Activated CD4-positive, alpha-beta T cell treated with anti-CD3 and anti-CD28 coated beads, Interleukin-2, amount 50 U/mL, for 48 hours (primary cell): ENCODE results near the gene PNMA8B.

Experiments
- DNase-seq, 2 experiments: peaks; one replicate each; pipeline ENCODE4 v3.0.0-alpha.2; 2020

Gene PNMA8B

DNA sequence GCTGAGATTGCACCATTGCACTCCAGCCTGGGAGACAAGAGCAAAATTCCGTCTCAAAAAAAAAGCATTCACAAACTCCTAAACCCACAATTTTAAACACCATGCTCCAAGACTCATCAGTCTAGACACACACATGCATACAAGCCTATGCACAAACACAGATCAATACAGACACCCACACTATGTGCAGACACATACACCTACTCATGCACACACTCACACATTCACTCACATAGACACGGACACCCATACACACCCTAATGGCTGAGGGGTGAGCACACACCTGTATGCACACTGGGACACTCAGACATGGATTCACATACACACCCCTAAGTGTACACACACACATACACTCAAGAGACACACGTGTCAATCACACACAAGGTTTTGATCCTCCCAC is 9.3 kb downstream of the PNMA8B start:
- DNase-seq = no peak

DNA sequence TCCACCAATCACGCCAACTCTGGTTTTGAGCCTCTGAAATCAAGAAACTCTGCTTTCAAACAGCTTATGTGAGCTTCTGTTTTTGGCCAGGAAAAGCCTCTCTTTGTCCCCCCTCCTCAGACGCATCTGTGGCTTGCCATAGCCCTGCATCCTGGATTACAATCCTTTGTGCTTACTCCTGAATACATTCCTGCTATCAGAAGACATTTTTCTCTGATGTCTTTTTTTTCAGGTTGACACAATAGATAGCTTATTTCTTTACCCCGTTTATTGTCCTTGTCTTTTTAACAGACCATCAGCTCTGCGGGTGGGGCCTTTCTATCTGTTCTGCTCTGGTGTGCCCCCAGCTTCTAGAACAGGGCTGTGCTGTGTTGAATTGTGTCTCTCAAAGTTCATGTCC is 11.0 kb downstream of the PNMA8B start:
- no peak for DNase-seq

DNA sequence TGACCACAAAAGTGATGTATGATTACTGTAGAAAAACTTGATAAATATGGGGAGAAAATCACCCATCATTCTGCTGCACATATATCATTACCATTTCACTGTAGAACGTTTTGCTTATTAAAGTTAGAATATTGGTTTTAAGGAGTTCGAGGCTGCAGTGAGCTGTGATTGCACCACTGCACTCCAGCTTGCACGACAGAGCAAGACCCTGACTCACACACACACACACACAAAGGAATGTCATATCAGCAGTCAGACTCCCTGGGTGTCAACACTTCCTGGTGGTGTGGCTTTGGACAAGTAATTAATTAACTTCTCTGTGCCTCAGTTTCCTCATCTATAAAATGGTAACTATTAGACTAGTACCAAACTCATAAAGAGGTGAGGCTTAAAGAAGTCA is 13.0 kb downstream of the PNMA8B start:
- no peak for DNase-seq

DNA sequence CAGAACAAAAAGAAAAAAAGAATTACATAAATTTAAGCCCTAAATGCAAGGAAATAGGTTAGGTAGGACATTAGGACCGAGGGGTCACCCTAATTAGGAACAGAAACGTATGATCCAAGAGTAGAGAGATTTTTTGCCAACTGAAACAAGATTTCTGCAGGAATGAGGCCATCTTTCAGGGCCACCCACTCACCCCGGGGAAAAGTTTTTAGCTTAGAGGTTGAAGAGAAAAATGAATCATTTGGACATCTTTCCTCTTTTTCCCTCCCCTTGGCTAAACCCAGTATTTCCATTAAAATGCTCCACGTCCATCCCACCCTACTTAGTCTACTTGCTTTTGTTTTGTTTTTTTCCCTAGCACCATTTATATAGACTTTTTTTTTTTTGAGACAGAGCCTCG is 13.7 kb downstream of the PNMA8B start:
- DNase-seq = no peak

GRCh38 chr19:46481223-46481848 is 14.3 kb downstream of the PNMA8B start:
- DNase-seq = no peak

GRCh38 chr19:46480415-46480814 is 15.3 kb downstream of the PNMA8B start:
- DNase-seq = no peak

DNA sequence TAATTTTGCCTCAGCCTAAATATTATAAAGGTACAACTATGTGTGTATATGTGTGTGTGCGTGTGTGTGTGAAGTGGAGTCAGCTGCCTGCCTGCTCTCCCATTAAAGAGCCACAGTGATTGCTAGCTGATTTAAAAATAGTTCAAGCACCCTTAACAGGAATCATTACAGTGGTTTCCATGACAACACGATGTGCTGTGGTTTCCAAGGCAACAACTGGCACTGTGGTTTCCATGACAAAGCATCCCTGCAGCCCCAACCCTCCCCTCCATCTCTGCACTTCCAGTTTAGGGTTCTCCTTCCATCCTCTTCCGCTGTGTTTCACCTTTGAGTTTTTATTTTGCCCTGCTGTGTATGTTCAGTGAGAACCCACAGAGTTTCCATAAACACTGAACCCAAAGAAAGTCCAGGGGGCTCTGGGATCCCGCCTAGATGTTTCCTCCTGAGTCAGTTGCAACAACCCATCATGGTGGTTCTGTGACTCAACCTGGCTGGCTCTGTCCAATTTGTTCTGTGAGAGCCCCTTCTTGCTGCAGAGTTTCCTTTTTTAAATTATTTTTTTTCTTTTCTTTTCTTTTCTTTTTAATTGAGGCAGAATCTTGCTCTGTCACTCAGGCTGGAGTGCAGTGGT is 17.2 kb downstream of the PNMA8B start:
- DNase-seq = no peak

- DNase-seq = no peak
These were observed 19.7 kb downstream of the PNMA8B start for GRCh38 chr19:46475986-46476385.

DNA sequence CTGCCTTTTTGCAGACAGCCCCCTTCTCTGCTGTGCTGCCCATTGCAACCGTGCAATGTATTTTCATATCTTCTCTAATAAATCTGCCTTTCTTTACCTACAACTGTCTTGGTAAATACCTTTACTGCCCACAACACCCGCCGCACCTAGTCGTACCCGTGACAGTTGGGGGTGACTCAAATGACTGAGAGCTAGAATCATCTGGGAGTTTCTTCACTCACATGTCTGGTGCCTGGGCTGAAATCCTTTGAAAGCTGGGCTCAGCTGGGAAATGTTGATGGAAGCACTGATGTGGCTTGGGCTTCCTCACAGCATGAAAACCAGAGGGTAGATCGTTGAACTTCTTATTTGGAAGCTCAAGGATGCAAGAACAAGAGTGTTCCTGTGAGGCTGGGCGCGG is 21.5 kb downstream of the PNMA8B start:
- no peak for DNase-seq

- DNase-seq = no peak
These were observed 23.1 kb downstream of the PNMA8B start for GRCh38 chr19:46472592-46472991.

DNA sequence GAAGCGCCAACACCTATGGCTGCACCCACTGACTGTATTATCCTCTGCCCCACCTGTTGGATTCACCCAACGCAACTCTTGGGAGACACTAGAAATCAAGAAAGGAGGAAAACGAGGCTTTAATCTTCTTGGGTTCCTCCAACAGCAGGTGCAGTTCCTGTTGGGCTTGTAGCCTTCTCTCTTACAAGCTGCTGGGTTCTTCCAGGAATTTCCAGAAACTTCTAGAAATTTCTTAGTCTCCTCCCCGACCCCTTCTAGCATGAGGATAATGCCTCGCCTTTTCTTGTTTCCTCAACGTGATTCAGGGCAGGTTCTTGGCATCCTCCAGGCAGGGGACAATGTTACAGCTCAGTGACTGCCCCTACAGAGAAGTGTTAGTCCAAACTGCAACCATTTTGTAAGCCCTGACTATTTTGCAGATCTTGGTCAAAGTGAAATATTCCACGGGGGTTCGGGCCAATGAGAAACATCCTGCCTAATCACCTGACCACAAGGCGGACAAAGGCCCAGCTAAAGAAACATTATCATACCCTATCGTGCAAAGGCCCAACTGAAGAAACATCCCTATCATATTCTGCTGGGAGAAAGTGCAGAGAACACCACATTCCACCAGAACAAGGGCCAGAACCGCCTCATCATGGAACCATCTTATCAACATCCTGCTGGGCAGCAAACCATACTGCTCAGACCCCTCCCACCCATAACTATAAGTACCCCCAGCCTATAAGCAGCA is 23.7 kb downstream of the PNMA8B start:
- DNase-seq = no peak

DNA sequence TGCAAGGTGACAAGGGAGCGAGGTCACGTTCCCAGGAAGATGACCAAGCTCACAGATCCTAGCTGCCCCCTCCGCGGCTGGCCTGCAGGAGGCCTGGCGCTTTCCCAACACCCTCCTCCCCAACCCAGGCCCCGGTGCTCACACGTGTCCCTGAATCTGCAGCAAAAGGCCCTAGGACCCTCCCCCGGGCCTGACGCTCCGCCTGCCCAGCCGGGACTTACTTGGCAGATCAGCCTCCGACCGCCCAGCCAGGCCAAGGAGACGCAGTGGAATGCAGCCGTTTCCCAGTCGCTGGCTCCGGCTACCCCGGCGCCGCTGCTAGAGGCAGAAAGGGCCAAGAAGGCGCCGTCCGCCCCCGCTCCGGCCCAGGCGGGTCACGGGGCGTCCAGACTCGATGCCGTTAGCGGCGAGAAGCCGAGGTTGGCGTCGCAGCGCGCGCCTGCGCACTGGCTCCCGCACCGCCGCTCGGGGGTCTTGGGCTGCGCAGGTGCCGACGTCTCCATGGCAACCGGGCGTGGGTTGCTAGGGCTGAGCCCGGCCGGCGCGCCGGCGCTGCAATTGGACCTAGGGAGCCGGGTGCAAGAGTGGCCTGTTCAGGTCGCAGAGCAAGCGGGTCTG is 24.4 kb downstream of the PNMA8B start, which contains the start of gene PNMA8A:
Gene PNMA8A (minus strand): TSS at position 448 of the 618 bp plus-strand sequence. CDS start 528 bp downstream, outside the sequence.
- no peak for DNase-seq

- no peak for DNase-seq
These were observed 25.3 kb downstream of the PNMA8B start for GRCh38 chr19:46470376-46470775.

GRCh38 chr19:46469541-46470185 is 26.0 kb downstream of the PNMA8B start:
- DNase-seq = no peak

DNA sequence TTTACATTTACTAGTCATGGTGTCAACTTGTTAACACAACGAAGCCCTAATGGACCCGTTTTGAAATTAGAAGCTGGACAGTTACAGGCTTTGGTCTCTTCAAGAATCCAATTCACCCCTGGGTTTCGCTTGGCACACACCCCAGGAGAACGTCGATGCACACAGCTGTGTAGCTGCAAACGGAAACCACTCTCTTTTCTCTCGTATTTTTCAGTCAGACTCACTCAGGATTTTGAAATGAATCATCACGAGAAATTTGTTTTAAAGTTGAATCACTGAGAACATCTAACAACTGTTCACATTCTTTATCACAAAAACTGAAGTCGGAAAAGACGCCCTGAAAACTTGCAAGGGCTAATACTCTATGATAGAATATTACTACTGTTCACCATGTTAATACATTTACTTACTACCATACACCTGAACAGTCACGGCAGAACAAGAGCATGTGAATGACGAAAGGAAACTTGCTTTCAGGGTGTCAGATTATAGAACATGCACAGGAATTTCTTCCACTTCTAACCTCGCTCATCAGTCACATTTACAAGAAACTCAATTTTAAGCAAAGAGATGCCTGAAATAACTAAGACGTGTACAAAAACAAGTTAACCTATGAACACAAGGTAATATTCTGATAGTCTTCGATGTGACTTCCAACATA is 29.0 kb downstream of the PNMA8B start:
- peak; percentile 26 to 43 for DNase-seq

- no peak for DNase-seq
These were observed 32.2 kb downstream of the PNMA8B start for GRCh38 chr19:46463516-46463915.

GRCh38 chr19:46461537-46461936 is 34.1 kb downstream of the PNMA8B start:
- DNase-seq = no peak

GRCh38 chr19:46460981-46461380 is 34.7 kb downstream of the PNMA8B start:
- no peak for DNase-seq

- DNase-seq = no peak
These were observed 35.6 kb downstream of the PNMA8B start for GRCh38 chr19:46460055-46460454.

GRCh38 chr19:46456930-46457329 is 38.7 kb downstream of the PNMA8B start:
- DNase-seq = no peak

GRCh38 chr19:46454244-46454643 is 41.4 kb downstream of the PNMA8B start:
- DNase-seq = no peak

- DNase-seq = no peak
These were observed 42.0 kb downstream of the PNMA8B start for GRCh38 chr19:46453661-46454060.

- DNase-seq = no peak
These were observed 43.5 kb downstream of the PNMA8B start for GRCh38 chr19:46452186-46452585.
